Upper lobe of right lung (tissue), 1 donor: ENCODE measurements around the gene OPA1. TPM values are rescaled to one million over a fixed set of nuclear protein-coding genes. Genes with fewer than 3 reads are reported as not detected.
"Not testable (repeated sequence)": the region's sequence is repeated elsewhere in the genome, so short reads cannot be mapped to it uniquely, and the experiment has no call there.

Experiments used
- ATAC-seq: fragments of 200-7000 bp; cut with Tn5 transposase; one replicate; pipeline ENCODE4 v1.9.1; 2020; ENCODE audit warnings: mild to moderate bottlenecking, moderate library complexity
- DNase-seq: peaks from one replicate; pipeline ENCODE4 v3.0.0-alpha.2; 2020
- H3K27ac ChIP-seq: fragments of 200-600 bp; one replicate; pipeline ENCODE4 v1.8.0; 2022
- H3K27me3 ChIP-seq: fragments of 200-600 bp; one replicate; pipeline ENCODE4 v1.8.0; 2022; ENCODE audit warnings: mild to moderate bottlenecking
- H3K36me3 ChIP-seq: fragments of 200-600 bp; one replicate; pipeline ENCODE4 v1.8.0; 2022
- H3K4me1 ChIP-seq: fragments of 200-600 bp; one replicate; pipeline ENCODE4 v1.8.0; 2022
- H3K4me3 ChIP-seq: fragments of 200-600 bp; one replicate; pipeline ENCODE4 v1.8.0; 2022; ENCODE audit warnings: mild to moderate bottlenecking
- H3K9me3 ChIP-seq: fragments of 200-600 bp; one replicate; pipeline ENCODE4 v1.8.0; 2022
- intact Hi-C: fragments of 100-400 bp; cut with DNase I; formaldehyde crosslinking; loops from one replicate; pipeline ENCODE4 v1.11.0; 2022
- total RNA-seq: library from RNA; stranded (reverse); fragmentation: NEBNext Ultra II Directional; extraction: Animal tissue kit (Norgen Biotek cat#: 25700); gene quantifications from one replicate; pipeline ENCODE4 v1.2.1, GENCODE V29; 2021
- TF ChIP-seq, protein P1 (sequence below): fragments of 200-600 bp; IDR thresholded peaks from one replicate; pipeline ENCODE4 v1.8.0; 2022; ENCODE audit warnings: antibody characterized with exemption
- donor health status: DM: no; HTN: yes; CAD: no; lungs with severe emphysema.

OPA1 gene
- total RNA-seq, 1 donor from 2014 or later, result 46.3 TPM

DNA sequence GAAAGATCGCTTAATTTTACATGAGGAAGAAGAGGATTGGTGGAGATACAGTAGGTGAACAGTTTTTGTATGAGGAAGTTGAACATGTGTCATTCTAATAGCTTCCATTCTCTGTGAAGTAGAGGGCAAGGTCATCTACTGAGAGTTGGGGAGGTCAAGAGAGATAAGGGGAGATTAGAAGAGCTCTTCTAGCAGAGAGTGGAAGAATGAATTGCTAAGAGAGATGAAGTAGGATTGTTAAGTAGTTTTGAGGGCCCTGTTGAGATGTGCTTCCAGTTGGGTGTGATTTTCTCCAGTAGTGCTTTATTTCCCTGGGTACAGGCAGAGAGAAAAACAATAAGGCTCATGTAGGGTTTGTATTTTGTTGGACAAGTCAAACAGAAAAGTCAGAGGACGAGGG is 5.2 kb downstream of the OPA1 start:
- no peak overlapping the region for H3K27ac ChIP-seq
- TF ChIP-seq, protein P1, sequence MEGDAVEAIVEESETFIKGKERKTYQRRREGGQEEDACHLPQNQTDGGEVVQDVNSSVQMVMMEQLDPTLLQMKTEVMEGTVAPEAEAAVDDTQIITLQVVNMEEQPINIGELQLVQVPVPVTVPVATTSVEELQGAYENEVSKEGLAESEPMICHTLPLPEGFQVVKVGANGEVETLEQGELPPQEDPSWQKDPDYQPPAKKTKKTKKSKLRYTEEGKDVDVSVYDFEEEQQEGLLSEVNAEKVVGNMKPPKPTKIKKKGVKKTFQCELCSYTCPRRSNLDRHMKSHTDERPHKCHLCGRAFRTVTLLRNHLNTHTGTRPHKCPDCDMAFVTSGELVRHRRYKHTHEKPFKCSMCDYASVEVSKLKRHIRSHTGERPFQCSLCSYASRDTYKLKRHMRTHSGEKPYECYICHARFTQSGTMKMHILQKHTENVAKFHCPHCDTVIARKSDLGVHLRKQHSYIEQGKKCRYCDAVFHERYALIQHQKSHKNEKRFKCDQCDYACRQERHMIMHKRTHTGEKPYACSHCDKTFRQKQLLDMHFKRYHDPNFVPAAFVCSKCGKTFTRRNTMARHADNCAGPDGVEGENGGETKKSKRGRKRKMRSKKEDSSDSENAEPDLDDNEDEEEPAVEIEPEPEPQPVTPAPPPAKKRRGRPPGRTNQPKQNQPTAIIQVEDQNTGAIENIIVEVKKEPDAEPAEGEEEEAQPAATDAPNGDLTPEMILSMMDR, result no peak
- intact Hi-C loops, result no loop called here
- DNase-seq, result no peak
- H3K9me3 ChIP-seq, result no peaks in the 10 kb centered on the region
- no peak overlapping the region for H3K4me3 ChIP-seq
- H3K27me3 ChIP-seq, result no peaks in the 10 kb centered on the region
- peaks cover 11% of the 10 kb centered on the region for H3K36me3 ChIP-seq
- peaks cover 19% of the 10 kb centered on the region for H3K4me1 ChIP-seq
- peak; percentile 72 for ATAC-seq

DNA sequence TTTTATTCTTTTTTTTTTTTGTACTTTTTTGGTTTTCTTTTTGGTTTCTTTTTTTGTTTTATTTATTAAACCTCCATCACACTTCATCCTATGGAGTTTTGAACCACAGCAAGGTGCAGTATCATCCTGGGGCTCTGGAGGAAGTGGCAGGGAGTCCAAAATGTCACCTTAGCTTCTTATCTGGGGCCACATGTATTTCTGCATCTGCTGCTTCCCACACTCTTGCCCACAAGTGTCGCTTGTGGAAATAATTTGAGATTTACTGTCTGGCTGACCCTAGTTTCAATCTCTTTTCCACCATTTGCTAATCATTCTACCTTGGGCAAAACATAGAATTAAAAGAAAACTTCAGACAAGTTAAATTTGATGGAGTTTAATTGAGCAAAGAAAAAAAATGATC is 6.4 kb downstream of the OPA1 start:
- DNase-seq (no peak), ATAC-seq (no peak)
- peaks cover 13% of the 10 kb centered on the region for H3K4me1 ChIP-seq
- peaks cover 11% of the 10 kb centered on the region for H3K36me3 ChIP-seq
- intact Hi-C loops, result no loop called here
- H3K9me3 ChIP-seq, result no peaks in the 10 kb centered on the region
- no peaks in the 10 kb centered on the region for H3K27me3 ChIP-seq
- H3K4me3 ChIP-seq, result no peak overlapping the region
- TF ChIP-seq, protein P1, result no peak
- H3K27ac ChIP-seq, result no peak overlapping the region

DNA sequence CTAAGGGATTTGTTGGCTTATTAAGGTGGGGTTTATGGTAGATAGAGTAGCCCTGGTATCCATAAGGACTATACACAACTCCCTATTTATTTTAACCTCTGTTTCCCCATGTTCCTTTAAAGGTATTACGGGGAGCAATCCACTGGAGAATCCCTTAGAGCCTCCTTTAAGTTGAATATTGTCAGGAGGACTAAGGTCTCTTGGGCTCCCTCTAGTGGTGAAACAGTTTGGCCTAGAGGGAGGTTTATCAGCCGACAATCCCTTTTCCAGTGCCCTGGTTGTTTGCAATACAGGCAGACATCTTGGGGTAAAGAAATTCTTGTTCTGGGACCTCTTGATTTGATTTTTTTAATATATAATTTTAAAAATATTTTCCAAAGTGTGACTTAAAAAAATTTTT is 12.9 kb downstream of the OPA1 start:
- intact Hi-C loops, result no loop called here
- TF ChIP-seq, protein P1, result peak; percentile 93
- H3K27me3 ChIP-seq, result no peaks in the 10 kb centered on the region
- no peaks in the 10 kb centered on the region for H3K4me1 ChIP-seq
- peak; percentile 96 for ATAC-seq
- no peak overlapping the region for H3K4me3 ChIP-seq
- no peaks in the 10 kb centered on the region for H3K9me3 ChIP-seq
- no peak overlapping the region for H3K27ac ChIP-seq
- DNase-seq, result no peak
- H3K36me3 ChIP-seq, result no peaks in the 10 kb centered on the region

GRCh38 chr3:193606892-193607291 is 13.9 kb downstream of the OPA1 start:
- H3K27me3 ChIP-seq, H3K9me3 ChIP-seq, H3K36me3 ChIP-seq, DNase-seq, ATAC-seq, H3K4me1 ChIP-seq, H3K4me3 ChIP-seq, intact Hi-C loops, H3K27ac ChIP-seq: not testable (repeated sequence)

DNA sequence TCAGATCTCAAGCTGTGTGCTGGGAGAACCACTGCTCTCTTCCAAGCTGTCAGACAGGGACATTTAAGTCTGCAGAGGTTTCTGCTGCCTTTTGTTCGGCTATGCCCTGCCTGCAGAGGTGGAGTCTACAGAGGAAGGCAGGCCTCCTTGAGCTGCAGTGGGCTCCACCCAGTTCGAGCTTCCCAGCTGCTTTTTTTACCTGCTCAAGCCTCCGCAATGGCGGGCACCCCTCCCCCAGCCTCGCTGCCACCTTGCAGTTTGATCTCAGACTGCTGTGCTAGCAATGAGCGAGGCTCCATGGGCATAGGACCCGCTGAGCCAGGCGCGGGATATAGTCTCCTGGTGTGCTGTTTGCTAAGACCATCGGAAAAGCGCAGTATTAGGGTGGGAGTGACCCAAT is 17.5 kb downstream of the OPA1 start:
- H3K27me3 ChIP-seq, intact Hi-C loops, H3K9me3 ChIP-seq, H3K4me3 ChIP-seq, H3K36me3 ChIP-seq, H3K27ac ChIP-seq, DNase-seq, ATAC-seq, H3K4me1 ChIP-seq: not testable (repeated sequence)

- ATAC-seq, result no peak
- DNase-seq, result no peak
- intact Hi-C loops, result no loop called here
Measured at GRCh38 chr3:193614430-193614829, 21.4 kb downstream of the OPA1 start.

DNA sequence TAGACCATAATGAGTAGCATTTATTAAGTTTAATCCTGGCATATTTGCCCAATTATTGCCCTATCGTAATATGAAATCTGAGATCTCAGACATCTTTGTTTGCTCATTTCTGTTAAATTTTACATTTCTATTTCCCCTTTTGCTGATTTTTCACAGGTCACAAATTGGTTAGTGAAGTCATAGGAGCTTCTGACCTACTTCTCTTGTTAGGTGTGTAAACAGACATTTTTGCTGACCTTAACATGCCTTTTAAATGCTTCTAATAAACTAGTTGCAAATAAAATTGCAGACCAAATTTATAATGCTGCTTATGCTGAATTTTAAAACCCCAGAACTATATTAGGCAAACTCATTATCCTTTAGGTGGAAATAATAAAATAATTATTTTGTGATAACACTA is 24.6 kb downstream of the OPA1 start:
- H3K9me3 ChIP-seq, result no peaks in the 10 kb centered on the region
- H3K4me3 ChIP-seq, result no peak overlapping the region
- intact Hi-C loops, result no loop called here
- peaks cover 69% of the 10 kb centered on the region for H3K36me3 ChIP-seq
- TF ChIP-seq, protein P1, result no peak
- no peak for DNase-seq
- no peak for ATAC-seq
- no peaks in the 10 kb centered on the region for H3K4me1 ChIP-seq
- no peaks in the 10 kb centered on the region for H3K27me3 ChIP-seq
- H3K27ac ChIP-seq, result no peak overlapping the region

More at GRCh38 chr3:193614430-193614829, 21.4 kb downstream of the OPA1 start:
- Histone ChIP-seq H3K4me3 (no peak overlapping the region), H3K27ac (no peak overlapping the region), H3K36me3 (peaks cover 44% of the 10 kb centered on the region), H3K27me3 (no peaks in the 10 kb centered on the region), H3K4me1 (no peaks in the 10 kb centered on the region), H3K9me3 (no peaks in the 10 kb centered on the region)
- TF ChIP-seq, protein P1, result no peak
